RWPE1 (cell line): ENCODE results near the gene SEMA5A.

ENCODE experiments used
- CTCF ChIA-PET: fragments of 350-600 bp; sonication (Branson Sonifier 250); formaldehyde crosslinking; extraction: SDS; loops from one replicate; lab custom pipeline; 2021; lab: Yijun Ruan, JAX
- POLR2A ChIA-PET: fragments of 400-600 bp; formaldehyde crosslinking; extraction: SDS; loops from one replicate; lab custom pipeline; 2020; ENCODE audit warnings: antibody characterized with exemption; ENCODE audit not compliant: low non-redundant PET; lab: Yijun Ruan, JAX
- DNase-seq: peaks from one replicate; pipeline ENCODE4 v3.0.0; 2012; ENCODE audit warnings: low spot score
- H3K27ac ChIP-seq: fragments of 450-650 bp; 2 replicates; pipeline ENCODE4 v1.5.1; 2017
- TF ChIP-seq, protein P1 (sequence below): fragments of 450-650 bp; conservative IDR thresholded peaks from 2 replicates; pipeline ENCODE4 v1.5.1; 2017; ENCODE audit warnings: low read depth, mild to moderate bottlenecking

SEMA5A gene

DNA sequence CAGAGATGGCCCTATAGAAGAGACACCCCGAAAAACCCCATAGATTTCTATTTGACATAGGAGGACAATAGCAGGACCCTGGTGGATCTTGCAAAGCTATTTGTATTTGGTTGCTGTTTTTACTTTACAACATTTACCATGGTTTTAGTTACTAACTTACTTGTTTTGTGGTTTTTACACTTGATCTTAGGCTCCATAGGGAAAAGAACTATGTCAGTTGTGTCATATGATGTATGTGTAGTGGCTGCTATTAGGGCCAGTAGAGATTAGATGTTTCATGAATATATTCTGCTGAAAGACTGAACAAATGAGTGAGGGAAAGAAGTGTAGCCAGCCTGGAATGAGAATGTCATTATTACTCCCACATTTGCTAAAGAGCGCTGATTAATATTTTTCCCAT, 388.1 kb downstream of the SEMA5A start:
- TF ChIP-seq, protein P1, sequence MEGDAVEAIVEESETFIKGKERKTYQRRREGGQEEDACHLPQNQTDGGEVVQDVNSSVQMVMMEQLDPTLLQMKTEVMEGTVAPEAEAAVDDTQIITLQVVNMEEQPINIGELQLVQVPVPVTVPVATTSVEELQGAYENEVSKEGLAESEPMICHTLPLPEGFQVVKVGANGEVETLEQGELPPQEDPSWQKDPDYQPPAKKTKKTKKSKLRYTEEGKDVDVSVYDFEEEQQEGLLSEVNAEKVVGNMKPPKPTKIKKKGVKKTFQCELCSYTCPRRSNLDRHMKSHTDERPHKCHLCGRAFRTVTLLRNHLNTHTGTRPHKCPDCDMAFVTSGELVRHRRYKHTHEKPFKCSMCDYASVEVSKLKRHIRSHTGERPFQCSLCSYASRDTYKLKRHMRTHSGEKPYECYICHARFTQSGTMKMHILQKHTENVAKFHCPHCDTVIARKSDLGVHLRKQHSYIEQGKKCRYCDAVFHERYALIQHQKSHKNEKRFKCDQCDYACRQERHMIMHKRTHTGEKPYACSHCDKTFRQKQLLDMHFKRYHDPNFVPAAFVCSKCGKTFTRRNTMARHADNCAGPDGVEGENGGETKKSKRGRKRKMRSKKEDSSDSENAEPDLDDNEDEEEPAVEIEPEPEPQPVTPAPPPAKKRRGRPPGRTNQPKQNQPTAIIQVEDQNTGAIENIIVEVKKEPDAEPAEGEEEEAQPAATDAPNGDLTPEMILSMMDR = no peak
- H3K27ac ChIP-seq = no peak overlapping the region
- DNase-seq = no peak
- POLR2A ChIA-PET = no interaction called here
- CTCF ChIA-PET = no interaction called here

DNA sequence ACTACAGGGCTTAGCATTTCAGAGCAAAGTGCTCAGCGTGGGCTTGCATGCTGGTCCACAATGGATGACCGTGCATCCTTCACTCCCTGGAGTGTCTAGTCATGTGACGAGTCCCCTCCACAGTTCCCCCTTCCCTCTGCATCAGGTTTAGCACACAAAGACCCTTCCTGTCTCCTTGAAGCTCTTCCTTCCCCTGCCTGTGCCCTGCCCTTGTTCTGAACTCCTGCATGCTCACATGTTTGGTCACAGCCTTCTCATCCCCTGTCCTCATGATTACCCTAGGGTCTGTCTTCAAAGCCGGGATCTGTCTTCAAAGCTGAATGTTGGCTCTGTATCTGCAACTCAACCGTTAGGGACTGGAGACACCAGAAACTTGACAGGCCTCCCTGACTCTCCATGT, 388.9 kb downstream of the SEMA5A start:
- TF ChIP-seq, protein P1 = no peak
- no peak for DNase-seq
- CTCF ChIA-PET = interaction anchor here (0.6 kb wide), 1 partner anchor 100 kb away, joined by 3 read pairs; no protein-coding TSS in a partner anchor
- no peak overlapping the region for H3K27ac ChIP-seq
- POLR2A ChIA-PET = no interaction called here

DNA sequence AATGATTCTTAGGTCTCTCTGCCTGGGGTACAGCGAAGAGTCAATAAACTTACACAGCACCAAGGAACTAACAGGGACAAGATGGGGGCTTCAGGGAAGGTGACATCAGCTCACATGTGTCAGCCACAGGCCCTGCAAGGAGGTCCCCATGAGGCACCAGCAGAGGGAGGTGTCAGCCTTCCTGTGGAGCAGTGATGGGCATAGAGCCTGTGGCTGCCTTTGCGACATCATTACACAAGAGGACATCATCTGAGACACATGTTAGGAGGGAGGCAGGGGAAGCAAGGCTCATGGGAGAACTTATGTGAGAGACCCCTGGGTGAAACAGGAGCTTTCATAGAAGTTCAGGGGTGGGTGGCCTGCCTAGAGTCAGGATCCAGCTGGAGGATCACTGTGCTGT, 389.6 kb downstream of the SEMA5A start:
- ChIA-PET POLR2A (no interaction called here), CTCF (interaction anchor here (0.5 to 0.8 kb wide), 2 partner anchors 61 to 593 kb away, joined by 3 to 4 read pairs; no protein-coding TSS in a partner anchor)
- DNase-seq = peak; percentile 8
- no peak overlapping the region for H3K27ac ChIP-seq
- TF ChIP-seq, protein P1 = no peak; the same call in 1 of the 2 replicates

DNA sequence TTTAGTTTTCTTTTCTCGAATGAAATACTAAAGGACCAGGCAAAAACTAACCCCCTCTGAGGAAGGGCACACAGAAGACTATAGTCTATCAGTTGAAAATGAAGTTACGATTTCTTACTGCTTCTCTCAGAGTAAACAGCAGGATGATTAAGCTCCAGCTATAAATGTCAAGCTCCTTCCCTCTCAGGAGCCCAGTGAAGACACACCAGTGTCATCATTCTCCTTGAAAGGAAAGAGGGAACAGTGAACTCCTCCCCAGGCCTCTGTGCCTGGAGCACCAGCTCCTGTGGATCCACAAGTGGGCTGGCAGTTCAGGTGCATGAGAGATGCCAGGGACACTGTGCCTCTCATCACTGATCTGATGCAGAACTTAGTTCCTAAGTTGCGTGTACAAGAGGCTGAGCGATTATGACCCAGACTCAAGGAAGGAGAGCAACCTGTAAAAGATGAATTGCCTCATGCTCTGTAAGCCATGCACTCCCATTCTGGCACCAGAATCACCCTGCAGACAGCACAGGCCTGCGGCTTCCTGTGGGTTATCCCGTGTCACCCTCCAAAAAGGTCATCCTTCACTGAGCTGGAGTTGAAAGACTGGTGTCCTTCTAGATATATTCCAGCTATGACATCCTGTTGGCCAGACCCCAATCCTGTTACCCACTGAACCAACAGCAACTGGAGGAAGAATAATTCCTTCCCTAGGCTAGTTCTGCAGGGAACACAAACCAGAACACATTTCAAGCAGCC, 394.0 kb downstream of the SEMA5A start:
- TF ChIP-seq, protein P1 = no peak
- POLR2A ChIA-PET = no interaction called here
- no peak overlapping the region for H3K27ac ChIP-seq
- DNase-seq = no peak
- CTCF ChIA-PET = no interaction called here

DNA sequence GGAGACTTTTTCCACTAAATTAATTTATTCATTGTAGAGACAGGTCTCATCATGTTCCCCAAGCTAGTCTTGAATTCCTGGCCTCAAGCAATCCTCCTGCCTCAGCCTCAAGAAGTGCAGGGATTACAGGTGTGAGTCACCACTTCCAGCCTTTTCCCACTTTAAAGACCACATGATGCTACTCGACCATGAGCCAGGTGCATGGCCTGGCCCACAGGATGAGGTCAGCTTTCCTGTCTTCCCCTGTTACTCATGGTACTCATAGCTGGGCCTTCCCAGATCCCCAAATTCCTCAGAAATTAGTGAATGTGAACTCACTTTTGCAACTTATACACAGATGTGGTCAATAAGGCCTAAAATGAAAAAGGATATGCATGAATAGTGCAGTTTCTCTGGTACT, 395.9 kb downstream of the SEMA5A start:
- CTCF ChIA-PET = interaction anchor here (0.6 kb wide), 2 partner anchors 243 to 1331 kb away, joined by 3 to 4 read pairs; no protein-coding TSS in a partner anchor
- POLR2A ChIA-PET = no interaction called here
- TF ChIP-seq, protein P1 = no peak
- peak; percentile 78 for DNase-seq
- peak overlapping the region; percentile 74 for H3K27ac ChIP-seq

DNA sequence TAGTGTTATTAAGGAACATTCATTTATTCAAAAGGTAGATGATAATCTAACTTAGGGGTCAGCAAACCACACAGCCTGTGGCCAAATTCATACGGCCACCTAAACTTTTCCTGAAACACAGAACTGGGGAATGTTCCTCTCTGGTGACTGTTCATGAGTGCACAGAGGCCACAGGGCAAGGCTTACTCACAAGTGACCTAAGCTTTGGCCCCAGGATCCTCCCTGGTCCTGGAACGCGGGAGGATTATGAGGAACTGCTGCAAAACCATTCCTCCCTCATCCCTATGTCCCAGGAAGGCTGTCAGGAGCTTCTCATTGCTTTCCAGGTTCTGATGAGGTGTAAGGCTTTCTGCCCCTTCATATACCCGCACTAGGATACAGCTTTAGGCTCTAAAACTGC, 397.6 kb downstream of the SEMA5A start:
- ChIA-PET POLR2A (no interaction called here), CTCF (interaction anchor here (0.7 kb wide), 1 partner anchor 1221 kb away, joined by 4 read pairs; no protein-coding TSS in a partner anchor)
- TF ChIP-seq, protein P1 = no peak
- DNase-seq = no peak
- peak overlapping the region; percentile 74; the same call in 1 of the 2 replicates for H3K27ac ChIP-seq
